Inflammatory macrophage treated with lipopolysaccharide for 1 hour (primary cell): ENCODE data around the gene ZNF408.

Source experiments
- DNase-seq, 2 donors: peaks; one replicate each; pipeline ENCODE4 v3.0.0-alpha.2; 2020 to 2022

The ZNF408 gene

DNA sequence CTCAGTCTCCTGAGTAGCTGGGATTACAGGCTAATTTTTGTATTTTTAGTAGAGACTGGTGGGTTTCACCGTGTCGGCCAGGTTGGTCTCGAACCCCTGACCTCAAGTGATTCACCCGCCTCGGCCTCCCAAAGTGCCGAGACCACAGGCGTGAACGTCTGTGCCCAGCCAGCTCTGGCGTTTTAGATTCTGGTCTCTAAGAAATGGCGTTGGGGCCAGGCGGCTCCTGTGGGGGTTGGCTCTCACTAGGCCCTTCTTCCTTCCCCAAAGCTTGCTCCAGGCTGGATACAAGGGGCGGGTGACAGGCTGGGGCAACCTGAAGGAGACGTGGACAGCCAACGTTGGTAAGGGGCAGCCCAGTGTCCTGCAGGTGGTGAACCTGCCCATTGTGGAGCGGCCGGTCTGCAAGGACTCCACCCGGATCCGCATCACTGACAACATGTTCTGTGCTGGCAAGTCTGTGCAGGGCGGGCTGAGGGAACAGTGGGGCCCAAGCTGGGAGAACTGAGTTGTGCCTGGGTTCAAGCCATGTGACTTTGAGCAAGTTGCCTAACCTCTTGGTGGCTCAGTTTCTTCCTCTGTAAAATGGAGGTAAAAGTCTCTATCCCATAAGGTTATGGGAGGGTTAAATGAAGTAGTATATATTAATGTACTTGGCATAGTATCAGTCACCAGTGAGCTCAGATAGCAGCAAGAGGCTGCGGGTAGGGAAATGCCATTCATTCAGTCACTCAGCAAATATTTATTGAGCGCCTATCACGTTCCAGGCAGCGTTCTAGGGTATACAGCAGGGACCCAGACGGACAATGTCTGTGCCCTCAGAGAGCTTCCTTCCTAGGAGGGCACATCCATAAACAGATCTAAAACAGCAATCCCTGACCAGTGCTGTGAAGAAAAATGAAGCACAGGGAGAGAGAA, 28.5 kb downstream of the ZNF408 start:
- no peak for DNase-seq

DNA sequence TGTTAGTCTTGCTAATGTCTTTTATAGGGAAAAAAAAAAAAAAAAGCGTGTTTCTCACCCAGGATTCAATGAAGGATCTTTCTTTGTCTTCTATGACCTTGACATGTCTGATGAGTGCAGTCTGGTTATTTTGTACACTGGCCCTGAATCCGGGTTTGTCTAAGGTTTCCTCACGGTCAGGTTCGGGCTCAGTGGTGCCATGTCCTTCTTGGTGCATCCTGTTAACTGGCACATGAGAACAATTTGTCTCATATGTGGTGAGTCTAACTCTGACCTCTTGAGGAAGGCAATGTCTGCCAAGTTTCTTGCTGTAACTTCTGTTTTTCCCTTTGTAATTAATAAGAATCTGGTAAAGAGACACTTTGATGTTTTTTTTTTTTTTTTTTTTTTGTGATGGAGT, 30.7 kb downstream of the ZNF408 start:
- no peak for DNase-seq

DNA sequence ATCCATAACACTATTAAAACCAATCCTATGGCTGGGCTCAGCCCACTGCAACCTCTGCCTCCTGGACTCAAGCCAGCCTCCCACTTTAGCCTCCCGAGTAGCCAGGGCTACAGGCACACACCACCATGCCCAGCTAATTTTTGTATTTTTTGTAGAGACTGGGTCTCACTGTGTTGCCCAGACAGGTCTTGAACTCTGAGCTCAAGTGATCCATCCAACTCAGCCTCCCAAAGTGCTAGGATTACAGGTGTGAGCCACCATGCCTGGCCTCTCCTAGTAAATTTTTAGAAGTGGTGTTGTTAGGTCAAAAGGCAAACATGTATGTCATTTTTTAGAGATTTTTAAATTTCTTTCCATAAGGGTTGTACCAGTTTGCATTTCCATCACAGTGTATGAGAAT, 32.4 kb downstream of the ZNF408 start:
- DNase-seq: no peak

DNA sequence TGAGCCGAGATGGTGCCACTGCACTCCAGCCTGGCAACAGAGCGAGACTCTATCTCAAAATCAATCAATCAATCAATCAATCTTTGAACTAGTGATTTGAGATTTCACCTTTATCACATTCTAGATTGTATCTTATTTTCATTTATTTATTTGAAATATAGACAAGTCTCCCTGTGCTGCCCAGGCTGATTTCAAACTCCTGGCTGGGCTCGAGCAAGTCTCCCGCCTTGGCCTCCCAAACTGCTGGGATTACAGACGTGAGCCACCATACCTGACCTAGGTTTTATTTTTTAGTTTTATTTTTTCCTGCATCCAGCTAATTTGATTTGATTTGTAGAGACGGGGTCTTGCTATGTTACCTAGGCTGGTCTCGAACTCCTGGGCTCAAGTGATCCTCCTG, 35.3 kb downstream of the ZNF408 start:
- no peak for DNase-seq

DNA sequence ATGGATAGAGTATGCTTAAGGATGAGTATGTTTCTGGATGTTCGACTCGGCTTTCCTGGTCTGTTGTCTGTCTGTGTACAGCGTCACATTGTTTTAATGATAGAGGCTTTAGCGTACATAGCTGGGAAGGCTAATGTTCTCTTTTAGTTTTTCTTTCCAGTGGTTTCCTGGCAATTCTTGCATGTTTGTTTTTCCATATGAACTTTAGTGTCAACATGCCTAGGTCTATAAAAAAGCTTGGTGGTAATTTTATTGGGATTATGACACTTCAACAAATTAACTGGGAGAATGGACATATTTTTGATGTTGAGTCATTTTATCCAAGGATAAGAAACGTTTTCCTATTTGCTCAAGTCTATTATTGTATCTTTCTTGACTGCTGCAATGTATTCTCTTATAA, 35.8 kb downstream of the ZNF408 start:
- no peak for DNase-seq

DNA sequence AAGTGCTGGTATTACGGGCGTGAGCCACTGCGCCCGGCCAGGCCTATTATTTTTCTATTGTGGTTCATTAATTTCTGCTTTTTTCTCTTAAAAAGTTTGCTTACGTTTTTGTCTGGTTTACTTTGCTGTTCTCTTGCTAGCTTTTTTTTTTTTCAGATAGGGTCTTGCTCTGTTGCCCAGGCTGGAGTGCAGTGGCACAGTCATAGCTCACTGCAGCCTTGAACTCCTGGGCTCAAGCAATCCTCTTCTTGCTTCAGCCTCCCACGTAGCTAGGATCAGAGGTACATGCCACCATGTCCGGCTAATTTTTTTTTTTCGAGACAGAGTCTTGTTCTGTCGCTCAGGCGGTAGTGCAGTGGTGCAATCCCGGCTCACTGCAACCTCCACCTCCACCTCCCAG, 36.9 kb downstream of the ZNF408 start:
- DNase-seq: no peak

DNA sequence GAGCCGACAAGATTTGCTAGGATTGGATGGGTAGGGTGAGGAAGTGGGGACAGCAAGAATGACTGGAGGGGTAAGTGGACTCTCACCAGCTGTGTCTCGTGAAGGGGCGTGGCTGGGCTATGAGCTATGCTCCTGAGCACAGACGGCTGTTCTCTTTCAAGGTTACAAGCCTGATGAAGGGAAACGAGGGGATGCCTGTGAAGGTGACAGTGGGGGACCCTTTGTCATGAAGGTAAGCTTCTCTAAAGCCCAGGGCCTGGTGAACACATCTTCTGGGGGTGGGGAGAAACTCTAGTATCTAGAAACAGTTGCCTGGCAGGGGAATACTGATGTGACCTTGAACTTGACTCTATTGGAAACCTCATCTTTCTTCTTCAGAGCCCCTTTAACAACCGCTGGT, 38.1 kb downstream of the ZNF408 start:
- DNase-seq: no peak

DNA sequence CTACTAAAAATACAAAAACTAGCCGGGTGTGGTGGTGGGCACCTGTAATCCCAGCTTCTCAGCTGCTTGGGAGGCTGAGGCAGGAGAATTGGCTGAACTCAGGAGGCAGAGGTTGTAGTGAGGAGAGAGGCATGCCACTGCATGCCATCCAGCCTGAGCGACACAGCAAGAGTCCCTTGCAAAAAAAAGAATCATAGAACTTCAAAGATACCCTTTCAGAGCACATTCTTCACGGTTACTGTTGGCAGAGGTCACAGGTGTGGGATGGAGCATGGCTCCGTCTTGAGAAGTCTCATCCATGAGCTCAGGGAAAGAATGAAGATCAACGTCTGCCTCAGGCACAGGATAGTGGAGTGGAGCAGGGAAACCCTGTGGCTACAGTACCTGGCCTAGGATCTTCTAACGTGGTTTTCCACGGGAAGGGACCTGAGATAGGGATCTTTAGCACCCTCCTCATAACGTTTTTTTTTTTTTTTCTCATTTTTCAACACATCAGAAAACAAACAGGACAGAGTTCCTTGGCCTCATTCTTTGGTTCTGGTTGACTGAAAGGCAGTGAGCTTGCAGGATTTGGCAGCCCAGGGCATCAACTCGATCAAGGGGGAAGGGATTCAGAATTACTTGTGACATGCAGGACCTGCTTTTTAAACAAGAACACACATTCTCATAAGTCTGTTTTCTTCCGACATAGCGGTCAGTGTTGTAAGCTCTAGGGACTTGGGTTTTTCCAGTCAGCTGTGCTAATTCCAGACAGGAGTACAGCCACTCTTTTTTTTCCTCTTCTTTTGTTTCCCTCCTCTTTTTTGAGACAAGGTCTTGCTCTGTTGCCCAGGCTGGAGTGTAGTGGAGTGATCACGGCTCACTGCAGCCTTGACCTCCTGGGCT, 41.0 kb downstream of the ZNF408 start:
- no peak for DNase-seq

DNA sequence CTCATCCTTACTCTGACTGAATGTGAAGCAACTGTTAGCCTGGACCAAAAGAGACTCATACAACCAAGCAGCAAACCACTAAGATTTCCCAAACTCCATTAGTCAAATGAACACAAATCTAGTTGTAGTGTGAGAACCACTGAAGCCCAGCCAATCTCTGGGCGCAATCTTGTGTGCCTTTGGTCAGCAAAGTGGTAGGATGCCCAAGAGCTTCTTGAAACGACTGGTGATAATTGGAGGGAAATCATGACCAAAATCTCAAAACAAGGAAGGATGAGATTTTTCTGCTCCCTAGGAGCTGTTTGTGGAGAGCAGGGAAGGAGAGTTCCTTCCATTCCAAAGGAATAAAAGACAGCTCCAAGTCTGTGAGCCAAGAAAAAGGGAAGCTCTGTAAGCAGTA, 42.2 kb downstream of the ZNF408 start:
- no peak for DNase-seq

DNA sequence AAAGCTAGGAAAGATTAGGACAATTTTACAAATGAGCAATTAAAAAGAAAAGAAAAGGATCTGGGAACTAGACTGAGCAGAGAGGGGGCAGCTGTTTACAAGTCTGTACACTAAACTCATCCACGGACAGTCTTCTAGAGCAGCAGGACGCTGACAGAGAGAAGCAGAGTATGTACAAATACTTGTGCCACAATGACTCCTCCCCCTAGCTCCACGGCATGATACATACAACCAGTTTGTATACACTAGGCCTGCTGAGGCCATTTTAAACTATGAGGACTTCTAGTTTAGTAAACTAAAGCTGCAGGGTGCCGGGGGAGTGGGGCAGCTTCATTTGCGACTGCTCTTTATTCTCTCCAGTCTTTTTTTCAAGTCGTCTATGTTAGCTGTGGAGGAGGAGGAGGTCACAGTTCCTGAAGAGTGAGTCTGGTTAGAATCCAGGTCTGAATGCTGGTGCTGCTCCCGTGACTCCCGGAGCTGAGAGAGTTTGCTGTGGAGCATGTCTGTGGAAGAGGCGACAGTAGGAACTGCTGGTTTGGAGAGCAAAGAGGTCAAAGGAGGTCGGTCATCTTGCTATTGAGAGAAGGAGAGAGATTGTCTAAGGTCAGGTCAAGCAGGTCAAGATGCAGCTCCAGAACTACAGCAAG, 43.0 kb downstream of the ZNF408 start:
- DNase-seq: no peak

DNA sequence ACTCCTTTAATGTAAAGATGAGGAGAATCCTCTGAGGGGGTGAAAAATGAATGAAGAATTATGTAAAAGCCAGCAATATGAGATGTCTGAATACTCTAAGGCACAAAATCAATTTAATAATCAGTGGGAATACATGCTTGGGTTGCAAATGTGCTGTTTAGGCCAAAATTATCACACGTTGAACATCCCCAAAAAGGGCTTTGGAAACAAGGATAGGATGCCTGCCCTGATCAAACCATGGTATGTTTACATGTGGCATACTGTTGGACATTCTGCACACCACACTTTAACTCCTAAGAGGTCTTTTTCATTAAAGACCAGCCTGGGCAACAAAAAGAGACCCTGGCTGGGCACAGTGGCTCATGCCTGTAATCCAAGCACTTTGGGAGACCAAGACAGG, 44.5 kb downstream of the ZNF408 start:
- DNase-seq: no peak

DNA sequence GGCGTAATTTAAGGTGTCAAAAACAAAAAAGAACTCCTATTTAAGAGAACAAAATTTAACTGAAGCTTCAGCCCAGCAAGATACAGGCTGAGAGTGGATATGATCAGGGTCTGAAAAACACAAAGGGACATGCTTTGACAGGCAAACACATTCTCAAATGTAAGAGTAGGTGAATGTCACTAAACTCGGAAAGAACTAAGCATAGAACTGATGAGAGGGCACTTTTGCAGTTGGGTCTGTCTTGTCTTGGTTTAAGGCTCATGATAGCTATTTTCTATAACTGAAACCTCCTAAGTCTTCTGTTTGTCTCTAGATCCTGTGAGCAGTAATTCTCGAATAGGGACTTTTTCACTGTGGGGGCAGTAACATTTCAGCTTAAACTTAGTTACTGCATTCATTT, 45.2 kb downstream of the ZNF408 start:
- no peak for DNase-seq

DNA sequence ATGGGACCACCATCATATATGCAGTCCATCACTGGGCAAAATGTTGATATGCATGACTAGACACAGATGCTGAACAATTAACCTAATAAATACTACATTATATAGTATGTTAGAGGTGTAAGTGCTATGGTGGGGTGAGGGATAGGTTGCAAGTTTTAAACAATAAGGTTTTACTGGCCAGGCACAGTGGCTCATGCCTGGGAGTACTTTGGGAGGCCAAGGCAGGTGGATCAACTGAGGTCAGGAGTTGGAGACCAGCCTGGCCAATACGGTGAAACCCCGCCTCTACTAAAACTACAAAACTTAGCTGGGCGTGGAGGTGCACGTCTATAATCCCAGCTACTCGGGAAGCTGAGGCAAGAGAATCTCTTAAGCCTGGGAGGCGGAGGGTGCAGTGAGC, 46.3 kb downstream of the ZNF408 start:
- no peak for DNase-seq
